ENCODE measurements around the gene MMP23B.

The MMP23B gene

GRCh38 chr1:1596493-1597274 lies 35.3 kb upstream of the MMP23B start:
- TF ChIP-seq CTCF (IDR thresholded peaks at IDR 0.05; ENCODE audit: low read depth, low read length, missing control alignments), result no peak
- no peak overlapping the region for H3K4me3 ChIP-seq (replicated peaks; ENCODE audit: low read depth, low read length)
- DNase-seq (ENCODE audit: extremely low read depth, low read depth), result no peak

GRCh38 chr1:1597275-1597930 lies 34.6 kb upstream of the MMP23B start:
- DNase-seq (ENCODE audit: extremely low read depth, low read depth), result no peak
- H3K4me3 ChIP-seq (replicated peaks; ENCODE audit: low read depth, low read length), result no peak overlapping the region
- peak; percentile 31 for TF ChIP-seq CTCF (IDR thresholded peaks at IDR 0.05; ENCODE audit: low read depth, low read length, missing control alignments)

GRCh38 chr1:1598051-1598719 lies 33.8 kb upstream of the MMP23B start:
- DNase-seq (ENCODE audit: extremely low read depth, low read depth), result no peak
- no peak overlapping the region for H3K4me3 ChIP-seq (replicated peaks; ENCODE audit: low read depth, low read length)
- TF ChIP-seq CTCF (IDR thresholded peaks at IDR 0.05; ENCODE audit: low read depth, low read length, missing control alignments), result no peak

GRCh38 chr1:1598720-1599029 lies 33.3 kb upstream of the MMP23B start:
- H3K4me3 ChIP-seq (replicated peaks; ENCODE audit: low read depth, low read length), result no peak overlapping the region
- no peak for TF ChIP-seq CTCF (IDR thresholded peaks at IDR 0.05; ENCODE audit: low read depth, low read length, missing control alignments)
- DNase-seq (ENCODE audit: extremely low read depth, low read depth), result no peak

- no peak for DNase-seq (ENCODE audit: extremely low read depth, low read depth)
- 0 out of 2 replicates have a peak overlapping the region, but pooled peaks have one; percentile 11 for H3K4me3 ChIP-seq (replicated peaks; ENCODE audit: low read depth, low read length)
- TF ChIP-seq CTCF (IDR thresholded peaks at IDR 0.05; ENCODE audit: low read depth, low read length, missing control alignments), result no peak
These were observed 32.7 kb upstream of the MMP23B start for GRCh38 chr1:1599030-1599934.

Measured in HFF-Myc (cell line).